Neuronal stem cell (in vitro differentiated cells): ENCODE results near the gene KCNIP4.

Experiments used
- DNase-seq: peaks from one replicate; pipeline ENCODE4 v3.0.0-alpha.2; 2013; ENCODE audit warnings: low spot score
- H2AFZ ChIP-seq: one replicate; pipeline ENCODE4 v1.6.1; 2013; ENCODE audit warnings: mild to moderate bottlenecking, low read length, inconsistent platforms
- H2AK5ac ChIP-seq: 2 replicates; pipeline ENCODE4 v1.6.1; 2013; ENCODE audit warnings: low read depth, mild to moderate bottlenecking, inconsistent platforms, low read length, moderate library complexity, mixed read lengths
- H2BK120ac ChIP-seq: 2 replicates; pipeline ENCODE4 v1.6.1; 2013; ENCODE audit warnings: low read depth, mild to moderate bottlenecking, inconsistent platforms, low read length, moderate library complexity, mixed read lengths
- H2BK12ac ChIP-seq: one replicate; pipeline ENCODE4 v1.6.1; 2013; ENCODE audit warnings: low read length, inconsistent platforms
- H2BK15ac ChIP-seq: 2 replicates; pipeline ENCODE4 v1.6.1; 2013; ENCODE audit warnings: mild to moderate bottlenecking, low read length, inconsistent platforms, mixed read lengths
- H2BK5ac ChIP-seq: one replicate; pipeline ENCODE4 v1.6.1; 2013; ENCODE audit warnings: inconsistent platforms, mild to moderate bottlenecking, low read length, moderate library complexity
- H3K14ac ChIP-seq: one replicate; pipeline ENCODE4 v1.6.1; 2013; ENCODE audit warnings: low read length, inconsistent platforms
- H3K18ac ChIP-seq: 2 replicates; pipeline ENCODE4 v1.6.1; 2013; ENCODE audit warnings: low read length, inconsistent platforms
- H3K23ac ChIP-seq: 2 replicates; pipeline ENCODE4 v1.6.1; 2013; ENCODE audit warnings: low read depth, mild to moderate bottlenecking, mixed read lengths, low read length, inconsistent platforms; ENCODE audit not compliant: poor library complexity
- H3K27ac ChIP-seq: replicated peaks from 3 replicates; pipeline ENCODE4 v1.5.1; 2013; ENCODE audit warnings: low read length, inconsistent platforms
- H3K27me3 ChIP-seq, 3 experiments: 2 replicates each; pipeline ENCODE4 v1.6.1; 2013; ENCODE audit warnings: low read length in 3 of 3, mild to moderate bottlenecking in 2 of 3, inconsistent platforms in 1 of 3, low read depth in 1 of 3, mixed read lengths in 1 of 3, moderate library complexity in 1 of 3; ENCODE audit not compliant: control insufficient read depth in 3 of 3, insufficient read depth in 3 of 3
- H3K36me3 ChIP-seq, 2 donors: replicated peaks in 1 of 2; 2 replicates each; pipeline ENCODE4 v1.6.1; 2013; ENCODE audit warnings: low read length in 2 of 2; ENCODE audit not compliant: control insufficient read depth in 2 of 2, insufficient read depth in 2 of 2
- H3K4ac ChIP-seq: 2 replicates; pipeline ENCODE4 v1.6.1; 2013; ENCODE audit warnings: inconsistent platforms, mild to moderate bottlenecking, low read length, moderate library complexity
- H3K4me1 ChIP-seq, 2 donors: 1 replicate in 1 of 2; 2 replicates in 1 of 2; pipeline ENCODE4 v1.6.1; 2013; ENCODE audit warnings: low read length in 2 of 2, low read depth in 1 of 2; ENCODE audit not compliant: control insufficient read depth in 2 of 2, insufficient read depth in 1 of 2
- H3K4me2 ChIP-seq: one replicate; pipeline ENCODE4 v1.6.1; 2013; ENCODE audit warnings: mild to moderate bottlenecking, low read length, inconsistent platforms; ENCODE audit not compliant: insufficient read depth, poor library complexity, severe bottlenecking
- H3K4me3 ChIP-seq, 2 donors: 2 replicates each; pipeline ENCODE4 v1.5.1; 2013; ENCODE audit warnings: low read length in 2 of 2, mild to moderate bottlenecking in 2 of 2, inconsistent platforms in 1 of 2, moderate library complexity in 1 of 2
- H3K79me1 ChIP-seq: one replicate; pipeline ENCODE4 v1.6.1; 2013; ENCODE audit warnings: low read depth, mild to moderate bottlenecking, inconsistent platforms, low read length, moderate library complexity
- H3K9ac ChIP-seq: one replicate; pipeline ENCODE4 v1.6.1; 2013; ENCODE audit warnings: mild to moderate bottlenecking, low read depth, low read length, inconsistent platforms; ENCODE audit not compliant: poor library complexity
- H3K9me3 ChIP-seq, 2 donors: replicated peaks in 1 of 2; 2 replicates each; pipeline versions ENCODE3 to v1.6.1; 2013; ENCODE audit warnings: low read length in 2 of 2, mild to moderate bottlenecking in 2 of 2, inconsistent platforms in 1 of 2, low read depth in 1 of 2, mixed read lengths in 1 of 2, moderate library complexity in 1 of 2; ENCODE audit not compliant: control insufficient read depth in 2 of 2, insufficient read depth in 1 of 2
- H4K8ac ChIP-seq: one replicate; pipeline ENCODE4 v1.6.1; 2013; ENCODE audit warnings: low read depth, mild to moderate bottlenecking, inconsistent platforms, low read length, moderate library complexity
- H4K91ac ChIP-seq: one replicate; pipeline ENCODE4 v1.6.1; 2013; ENCODE audit warnings: low read length, low read depth, mild to moderate bottlenecking, inconsistent platforms; ENCODE audit not compliant: poor library complexity
- WGBS, 2 donors: extraction: QIAGEN DNeasy Blood & Tissue Kit; methylation state at CpG; one replicate each; pipeline ENCODE4 v1.1.7; 2013; ENCODE audit warnings: missing lambda C conversion rate in 2 of 2, mixed read lengths in 1 of 2; ENCODE audit not compliant: insufficient read length in 2 of 2, insufficient replicate concordance in 1 of 2; ENCODE audit errors: extremely low coverage in 2 of 2; 5-methylcytosine and 5-hydroxymethylcytosine counted together

Gene KCNIP4

GRCh38 chr4:21592970-21593670, 355.5 kb downstream of the KCNIP4 start:
- H3K4me3 ChIP-seq = no peak overlapping the region
- H3K4me1 ChIP-seq = no peaks in the 10 kb centered on the region
- H2BK15ac ChIP-seq = no peak overlapping the region
- H2AK5ac ChIP-seq = no peak overlapping the region
- no peaks in the 10 kb centered on the region for H3K79me1 ChIP-seq
- H3K9ac ChIP-seq = no peak overlapping the region
- H3K4ac ChIP-seq = no peak overlapping the region
- H2AFZ ChIP-seq = no peak overlapping the region
- no peak overlapping the region for H4K91ac ChIP-seq
- no peak overlapping the region for H3K4me2 ChIP-seq
- no peak overlapping the region for H2BK12ac ChIP-seq
- no peak overlapping the region for H4K8ac ChIP-seq
- H3K23ac ChIP-seq = no peak overlapping the region
- peak overlapping the region; percentile 13 for H3K18ac ChIP-seq
- no peaks in the 10 kb centered on the region for H3K27me3 ChIP-seq
- no peak overlapping the region for H3K14ac ChIP-seq
- H3K9me3 ChIP-seq = no peaks in the 10 kb centered on the region
- no peak overlapping the region for H2BK5ac ChIP-seq
- H2BK120ac ChIP-seq = no peak overlapping the region
- no peak for DNase-seq
- no CpG with 5 or more reads among the region's 8 CpGs for WGBS, 2 donors
- H3K36me3 ChIP-seq = no peaks in the 10 kb centered on the region
- no peak overlapping the region for H3K27ac ChIP-seq

GRCh38 chr4:21577056-21577455, 371.5 kb downstream of the KCNIP4 start:
- Histone ChIP-seq H2BK15ac (no peak overlapping the region), H3K4me3 (no peak overlapping the region), H2BK5ac (no peak overlapping the region), H3K4me2 (no peak overlapping the region), H3K27me3 (no peaks in the 10 kb centered on the region), H3K4ac (no peak overlapping the region), H3K9ac (no peak overlapping the region), H3K4me1 (no peaks in the 10 kb centered on the region), H4K8ac (no peak overlapping the region), H4K91ac (no peak overlapping the region), H2AK5ac (no peak overlapping the region), H2BK120ac (no peak overlapping the region), H3K27ac (no peak overlapping the region), H3K9me3 (no peaks in the 10 kb centered on the region), H3K18ac (no peak overlapping the region), H3K36me3 (no peaks in the 10 kb centered on the region), H2AFZ (no peak overlapping the region), H3K23ac (no peak overlapping the region), H2BK12ac (no peak overlapping the region), H3K79me1 (no peaks in the 10 kb centered on the region), H3K14ac (no peak overlapping the region)
- no CpG with 5 or more reads among the region's 2 CpGs for WGBS, 2 donors
- DNase-seq = no peak

- no CpG with 5 or more reads among the region's 3 CpGs for WGBS, 2 donors
- Histone ChIP-seq H3K14ac (no peak overlapping the region), H2AFZ (no peak overlapping the region), H3K4ac (no peak overlapping the region), H2BK12ac (no peak overlapping the region), H3K79me1 (no peaks in the 10 kb centered on the region), H3K23ac (no peak overlapping the region), H2BK5ac (no peak overlapping the region), H2BK120ac (no peak overlapping the region), H3K4me3 (no peak overlapping the region), H4K8ac (no peak overlapping the region), H3K27ac (no peak overlapping the region), H2BK15ac (no peak overlapping the region), H3K18ac (no peak overlapping the region), H3K27me3 (no peaks in the 10 kb centered on the region), H4K91ac (no peak overlapping the region), H3K9ac (no peak overlapping the region), H3K4me2 (no peak overlapping the region), H3K9me3 (no peaks in the 10 kb centered on the region), H3K36me3 (no peaks in the 10 kb centered on the region), H3K4me1 (no peaks in the 10 kb centered on the region), H2AK5ac (no peak overlapping the region)
- DNase-seq = no peak
Measured at GRCh38 chr4:21571100-21571499, 377.5 kb downstream of the KCNIP4 start.

- H3K4me2 ChIP-seq = no peak overlapping the region
- no peaks in the 10 kb centered on the region for H3K9me3 ChIP-seq
- peaks cover 0 to 2% of the 10 kb centered on the region in 2 donors for H3K4me1 ChIP-seq
- H3K9ac ChIP-seq = no peak overlapping the region
- H3K18ac ChIP-seq = no peak overlapping the region
- H3K36me3 ChIP-seq = no peaks in the 10 kb centered on the region
- no peak overlapping the region for H2AFZ ChIP-seq
- H3K4ac ChIP-seq = no peak overlapping the region
- H3K79me1 ChIP-seq = no peaks in the 10 kb centered on the region
- H2BK12ac ChIP-seq = no peak overlapping the region
- H2BK5ac ChIP-seq = no peak overlapping the region
- no peaks in the 10 kb centered on the region for H3K27me3 ChIP-seq
- H4K8ac ChIP-seq = no peak overlapping the region
- H3K23ac ChIP-seq = no peak overlapping the region
- WGBS, 2 donors = no CpG with 5 or more reads among the region's 2 CpGs
- DNase-seq = no peak
- no peak overlapping the region for H4K91ac ChIP-seq
- no peak overlapping the region for H2AK5ac ChIP-seq
- no peak overlapping the region for H2BK15ac ChIP-seq
- no peak overlapping the region for H3K4me3 ChIP-seq
- H3K14ac ChIP-seq = no peak overlapping the region
- no peak overlapping the region for H2BK120ac ChIP-seq
- H3K27ac ChIP-seq = no peak overlapping the region
Measured at GRCh38 chr4:21569638-21570037, 378.9 kb downstream of the KCNIP4 start.
